Esophagus (tissue), 2 donors: ENCODE results near the gene BMPR1A. TPM values are rescaled to one million over a fixed set of nuclear protein-coding genes. Genes with fewer than 3 reads are reported as not detected.

Source experiments
- H3K27ac ChIP-seq, 2 donors: one replicate each; pipeline ENCODE4 v1.5.1; 2013; ENCODE audit warnings: low read depth in 2 of 2, mild to moderate bottlenecking in 2 of 2, inconsistent platforms in 1 of 2, low read length in 1 of 2, moderate library complexity in 1 of 2
- H3K27me3 ChIP-seq, 2 donors: one replicate each; pipeline ENCODE4 v1.6.1; 2013; ENCODE audit warnings: low read length in 2 of 2, control low read depth in 1 of 2, mild to moderate bottlenecking in 1 of 2; ENCODE audit not compliant: insufficient read depth in 2 of 2, control insufficient read depth in 1 of 2
- H3K36me3 ChIP-seq, 2 donors: one replicate each; pipeline ENCODE4 v1.6.1; 2013; ENCODE audit warnings: low read length in 1 of 2; ENCODE audit not compliant: control insufficient read depth in 2 of 2, insufficient read depth in 2 of 2
- H3K4me1 ChIP-seq, 2 donors: one replicate each; pipeline ENCODE4 v1.6.1; 2013; ENCODE audit warnings: low read length in 1 of 2; ENCODE audit not compliant: control insufficient read depth in 2 of 2, insufficient read depth in 2 of 2
- H3K4me3 ChIP-seq, 2 donors: one replicate each; pipeline ENCODE4 v1.5.1; 2013; ENCODE audit warnings: low read length in 2 of 2, mild to moderate bottlenecking in 2 of 2, low read depth in 1 of 2, moderate library complexity in 1 of 2
- H3K9me3 ChIP-seq, 2 donors: one replicate each; pipeline ENCODE4 v1.6.1; 2013; ENCODE audit warnings: mild to moderate bottlenecking in 2 of 2, low read depth in 1 of 2, low read length in 1 of 2, moderate library complexity in 1 of 2; ENCODE audit not compliant: control insufficient read depth in 2 of 2, insufficient read depth in 1 of 2
- WGBS, 2 donors: extraction: QIAGEN DNeasy Blood & Tissue Kit; methylation state at CpG; one replicate each; pipeline ENCODE4 v1.1.7; 2013; 5-methylcytosine and 5-hydroxymethylcytosine counted together
- polyA plus RNA-seq, 2 donors: library from polyadenylated mRNA; stranded (reverse); fragments of 200-250 nt; gene quantifications; one replicate each; pipeline ENCODE4 v1.2.3, GENCODE V29; 2013
- donor health status: healthy with polysubstance abuse.
- donor health status: Bipolar disorder and iron deficiency.

Gene BMPR1A
- polyA plus RNA-seq, 2 donors: 2.5 to 6.8 TPM

GRCh38 chr10:86813982-86814381, 57.6 kb downstream of the BMPR1A start:
- H3K27ac ChIP-seq: no peak overlapping the region
- H3K27me3 ChIP-seq: no peaks in the 10 kb centered on the region
- H3K36me3 ChIP-seq: no peaks in the 10 kb centered on the region
- H3K4me3 ChIP-seq: no peak overlapping the region
- no peaks in the 10 kb centered on the region for H3K4me1 ChIP-seq
- 90 to 92% methylated on average over 1 of the region's 1 CpG for WGBS, 2 donors
- H3K9me3 ChIP-seq: no peaks in the 10 kb centered on the region

- WGBS, 2 donors: 85 to 86% methylated on average over 4 of the region's 4 CpGs
- Histone ChIP-seq H3K4me1 (no peaks in the 10 kb centered on the region), H3K36me3 (no peaks in the 10 kb centered on the region), H3K27ac (no peak overlapping the region), H3K27me3 (no peaks in the 10 kb centered on the region), H3K9me3 (no peaks in the 10 kb centered on the region), H3K4me3 (no peak overlapping the region)
These were observed 58.7 kb downstream of the BMPR1A start for GRCh38 chr10:86815035-86815617.

GRCh38 chr10:86815640-86816039, 59.2 kb downstream of the BMPR1A start:
- H3K9me3 ChIP-seq: no peaks in the 10 kb centered on the region
- H3K27ac ChIP-seq: no peak overlapping the region

GRCh38 chr10:86817246-86817645, 60.8 kb downstream of the BMPR1A start:
- H3K9me3 ChIP-seq: no peaks in the 10 kb centered on the region
- WGBS, 2 donors: 64 to 76% methylated on average over 2 of the region's 2 CpGs

More at GRCh38 chr10:86815640-86816039, 59.2 kb downstream of the BMPR1A start:
- H3K27me3 ChIP-seq: no peaks in the 10 kb centered on the region
- H3K36me3 ChIP-seq: no peaks in the 10 kb centered on the region
- no peaks in the 10 kb centered on the region for H3K4me1 ChIP-seq
- 90 to 91% methylated on average over 5 of the region's 5 CpGs for WGBS, 2 donors
- H3K4me3 ChIP-seq: no peak overlapping the region

GRCh38 chr10:86819567-86819966, 63.1 kb downstream of the BMPR1A start:
- Histone ChIP-seq H3K4me3 (no peak overlapping the region), H3K27ac (no peak overlapping the region), H3K27me3 (no peaks in the 10 kb centered on the region), H3K4me1 (no peaks in the 10 kb centered on the region), H3K36me3 (no peaks in the 10 kb centered on the region), H3K9me3 (no peaks in the 10 kb centered on the region)
- 78 to 90% methylated on average over 6 of the region's 6 CpGs for WGBS, 2 donors

More at GRCh38 chr10:86817246-86817645, 60.8 kb downstream of the BMPR1A start:
- no peaks in the 10 kb centered on the region for H3K27me3 ChIP-seq
- no peaks in the 10 kb centered on the region for H3K36me3 ChIP-seq
- H3K4me3 ChIP-seq: no peak overlapping the region
- no peak overlapping the region for H3K27ac ChIP-seq
- H3K4me1 ChIP-seq: no peaks in the 10 kb centered on the region

- H3K27ac ChIP-seq: no peak overlapping the region
- H3K9me3 ChIP-seq: no peaks in the 10 kb centered on the region
- 88 to 89% methylated on average over 5 of the region's 5 CpGs for WGBS, 2 donors
- H3K36me3 ChIP-seq: no peaks in the 10 kb centered on the region
- H3K4me1 ChIP-seq: no peaks in the 10 kb centered on the region
- H3K4me3 ChIP-seq: no peak overlapping the region
- H3K27me3 ChIP-seq: no peaks in the 10 kb centered on the region
These were observed 64.1 kb downstream of the BMPR1A start for GRCh38 chr10:86820509-86820908.

GRCh38 chr10:86821388-86821999, 65.1 kb downstream of the BMPR1A start:
- Histone ChIP-seq H3K36me3 (no peaks in the 10 kb centered on the region), H3K4me3 (no peak overlapping the region), H3K4me1 (no peaks in the 10 kb centered on the region), H3K27me3 (no peaks in the 10 kb centered on the region), H3K9me3 (no peaks in the 10 kb centered on the region), H3K27ac (no peak overlapping the region)
- 62 to 66% methylated on average over 6 of the region's 6 CpGs for WGBS, 2 donors

GRCh38 chr10:86823565-86823964, 67.1 kb downstream of the BMPR1A start:
- no peak overlapping the region for H3K4me3 ChIP-seq
- H3K4me1 ChIP-seq: no peaks in the 10 kb centered on the region
- H3K36me3 ChIP-seq: no peaks in the 10 kb centered on the region
- no peaks in the 10 kb centered on the region for H3K9me3 ChIP-seq
- 72 to 78% methylated on average over 4 of the region's 4 CpGs for WGBS, 2 donors
- no peak overlapping the region for H3K27ac ChIP-seq
- no peaks in the 10 kb centered on the region for H3K27me3 ChIP-seq

GRCh38 chr10:86824151-86824550, 67.7 kb downstream of the BMPR1A start:
- 61 to 74% methylated on average over 4 of the region's 4 CpGs for WGBS, 2 donors
- Histone ChIP-seq H3K4me1 (no peaks in the 10 kb centered on the region), H3K4me3 (no peak overlapping the region)

GRCh38 chr10:86825366-86825765, 68.9 kb downstream of the BMPR1A start:
- no peak overlapping the region for H3K27ac ChIP-seq
- 86 to 88% methylated on average over 2 of the region's 2 CpGs for WGBS, 2 donors
- no peaks in the 10 kb centered on the region for H3K36me3 ChIP-seq
- no peaks in the 10 kb centered on the region for H3K9me3 ChIP-seq
- H3K27me3 ChIP-seq: no peaks in the 10 kb centered on the region
- peaks cover 0 to 6% of the 10 kb centered on the region in 2 donors for H3K4me1 ChIP-seq
- H3K4me3 ChIP-seq: no peak overlapping the region

More at GRCh38 chr10:86824151-86824550, 67.7 kb downstream of the BMPR1A start:
- no peaks in the 10 kb centered on the region for H3K27me3 ChIP-seq
- H3K27ac ChIP-seq: no peak overlapping the region
- no peaks in the 10 kb centered on the region for H3K9me3 ChIP-seq
- H3K36me3 ChIP-seq: no peaks in the 10 kb centered on the region
